NOMO-1 treated with dmso at 0.1 percent for 144 hours (cell line): Measurements from ENCODE around the gene GUCY1A2.

Source experiments
- DNase-seq: peaks from one replicate; lab custom pipeline; 2025; ENCODE audit not compliant: unreplicated experiment; lab: John Stamatoyannopoulos, UW

GUCY1A2 gene

GRCh38 chr11:106998116-106998915 is 20.0 kb downstream of the GUCY1A2 start:
- no peak for DNase-seq

DNA sequence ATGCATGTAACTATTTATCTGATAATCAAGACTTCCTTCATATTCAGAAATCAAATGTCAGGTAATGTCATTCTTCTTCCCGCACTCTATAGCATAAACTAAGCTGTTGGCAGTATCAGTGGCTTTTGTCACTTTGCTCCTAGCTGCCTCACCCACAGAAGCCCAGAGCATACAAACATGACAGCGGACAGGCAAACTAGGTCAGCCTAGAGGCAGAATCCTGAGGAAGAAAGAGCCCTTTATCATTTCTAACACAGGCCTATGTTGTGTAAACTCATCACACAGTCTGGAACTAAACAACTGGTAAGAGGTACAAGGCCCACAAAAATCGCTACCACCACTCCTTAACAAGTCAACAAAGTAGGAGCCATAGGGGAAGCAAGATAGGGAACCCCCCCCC is 21.0 kb downstream of the GUCY1A2 start:
- no peak for DNase-seq

GRCh38 chr11:106996691-106997090 is 21.6 kb downstream of the GUCY1A2 start:
- no peak for DNase-seq

DNA sequence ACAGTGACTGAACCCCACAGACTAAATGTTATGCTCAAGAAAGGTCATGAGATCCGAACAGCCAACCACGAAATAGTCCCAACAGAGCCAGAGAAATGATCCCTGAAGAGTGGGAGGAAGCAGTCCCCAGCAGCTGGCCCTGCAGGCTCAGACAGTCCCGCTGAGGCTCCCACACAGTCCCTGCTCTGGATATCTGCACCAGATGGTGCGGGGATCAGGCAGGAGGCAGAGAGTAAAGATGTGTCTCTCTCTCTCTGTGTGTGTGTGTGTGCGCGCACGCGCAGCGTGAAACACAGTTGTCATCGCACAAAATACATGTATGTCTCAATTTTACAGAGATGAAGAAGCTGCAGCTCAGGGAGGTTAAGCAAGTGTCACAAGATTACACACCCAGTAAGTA is 27.9 kb downstream of the GUCY1A2 start:
- DNase-seq, result no peak

- DNase-seq, result no peak
Observed at GRCh38 chr11:106989078-106989455, 29.2 kb downstream of the GUCY1A2 start.

- DNase-seq, result peak; percentile 4
Observed at GRCh38 chr11:106988151-106989077, 29.9 kb downstream of the GUCY1A2 start.

GRCh38 chr11:106986673-106987072 is 31.6 kb downstream of the GUCY1A2 start:
- DNase-seq, result no peak

GRCh38 chr11:106986261-106986660 is 32.0 kb downstream of the GUCY1A2 start:
- DNase-seq, result no peak

DNA sequence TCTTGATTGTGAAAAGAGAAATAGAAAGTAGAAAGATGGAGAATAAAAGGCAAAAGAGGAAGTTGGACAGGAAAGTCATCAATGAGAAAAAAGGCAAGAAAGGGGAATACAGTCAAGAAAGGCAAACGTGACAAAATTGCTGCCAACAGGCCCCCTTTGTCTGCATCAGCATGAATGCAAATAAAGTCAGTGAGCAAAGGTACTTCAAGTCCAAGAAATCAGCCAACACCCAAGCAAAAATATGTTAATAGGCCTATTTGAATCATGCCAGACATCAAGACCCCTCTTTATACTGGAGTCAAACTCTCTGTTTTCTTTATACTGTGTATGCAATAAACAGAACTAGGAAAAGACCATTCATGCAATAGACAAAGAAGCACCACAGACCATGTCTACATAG is 34.3 kb downstream of the GUCY1A2 start:
- no peak for DNase-seq

GRCh38 chr11:106983261-106983660 is 35.0 kb downstream of the GUCY1A2 start:
- no peak for DNase-seq

DNA sequence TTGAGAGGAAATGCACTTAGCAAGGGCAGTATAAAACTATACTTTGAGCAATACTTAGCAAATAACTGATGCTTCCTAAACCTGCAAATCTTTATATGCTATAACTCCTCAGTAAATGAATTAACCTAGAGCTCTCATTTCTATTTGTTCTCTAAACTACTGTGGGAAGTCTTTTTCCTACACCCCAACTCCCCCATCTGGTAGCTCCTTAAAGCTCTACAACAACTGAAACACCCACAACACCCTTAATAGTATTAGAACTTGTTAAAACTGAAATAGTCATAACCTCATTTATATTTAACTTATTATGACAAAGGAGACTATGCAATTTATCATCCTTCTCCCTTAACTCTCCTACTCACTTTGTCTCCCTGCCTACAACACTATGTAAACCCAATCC is 43.4 kb downstream of the GUCY1A2 start:
- no peak for DNase-seq

DNA sequence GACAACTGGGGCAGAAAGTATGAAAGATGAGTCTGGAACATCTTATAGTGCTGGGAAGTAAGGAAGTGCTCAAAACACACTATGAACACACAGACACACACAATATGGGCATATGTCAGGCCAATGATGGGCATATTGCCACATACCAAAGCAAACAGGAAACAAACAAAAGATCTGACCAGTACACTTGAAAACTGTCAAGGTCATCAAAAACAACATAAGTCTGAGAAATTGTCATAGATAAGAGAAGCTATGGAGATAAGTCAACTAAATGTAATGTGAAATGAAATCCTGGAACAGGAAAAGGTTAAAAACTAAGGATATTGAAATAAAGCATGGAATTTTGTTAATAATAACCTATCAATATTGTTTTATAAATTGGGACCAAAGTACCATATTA is 46.4 kb downstream of the GUCY1A2 start:
- DNase-seq, result no peak

DNA sequence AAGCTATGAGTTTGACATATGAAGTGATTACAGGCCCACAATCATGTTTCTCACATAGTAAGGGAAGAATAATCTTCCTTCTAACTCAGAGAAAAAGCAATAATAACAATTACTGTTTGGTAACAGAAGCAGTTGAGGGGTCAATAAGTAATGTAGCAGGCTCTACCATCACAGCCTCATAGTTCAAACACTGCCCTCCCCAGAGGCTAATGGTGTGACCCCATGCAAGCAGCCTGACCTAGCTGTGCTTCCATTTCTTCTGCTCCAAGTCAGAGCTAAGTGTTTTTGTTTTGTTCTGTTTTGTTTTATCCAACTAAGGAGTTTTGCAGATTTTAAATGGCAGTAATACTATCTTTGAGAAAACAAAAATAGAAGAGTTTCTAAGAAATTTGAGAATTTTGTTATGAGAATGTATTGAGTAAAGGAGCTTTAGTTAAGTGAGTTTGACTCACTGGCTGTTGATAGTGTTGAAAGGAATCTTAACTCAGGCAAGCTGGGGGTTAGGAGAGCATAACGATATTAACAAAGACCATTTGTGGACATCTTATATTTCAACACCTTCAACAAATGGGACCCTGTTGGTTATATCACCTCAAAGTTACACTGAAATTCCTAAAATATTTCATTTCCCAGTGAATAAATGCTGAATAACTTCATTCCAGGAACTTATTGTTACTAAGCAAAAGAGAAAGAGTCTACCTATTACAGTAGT is 48.5 kb downstream of the GUCY1A2 start:
- no peak for DNase-seq

DNA sequence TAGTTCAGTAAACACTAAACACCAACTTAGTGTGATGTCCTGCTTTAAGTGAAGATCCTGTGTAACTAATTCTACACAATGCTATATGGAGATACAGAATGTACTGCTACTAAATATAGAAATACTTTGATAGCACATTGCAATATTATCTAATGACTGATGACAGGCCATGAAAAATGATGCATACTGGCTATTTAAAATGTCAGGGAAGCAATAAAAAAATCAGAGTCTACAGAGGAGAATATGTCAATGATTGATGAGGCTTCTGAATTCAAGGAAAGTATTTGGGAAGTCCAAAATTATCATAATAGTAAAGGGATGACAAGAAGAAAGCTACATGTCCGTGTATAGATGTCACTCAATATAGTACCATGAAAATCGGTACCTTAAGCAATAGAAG is 55.3 kb downstream of the GUCY1A2 start:
- DNase-seq, result no peak

- DNase-seq, result no peak
Observed at GRCh38 chr11:106961518-106961917, 56.8 kb downstream of the GUCY1A2 start.

DNA sequence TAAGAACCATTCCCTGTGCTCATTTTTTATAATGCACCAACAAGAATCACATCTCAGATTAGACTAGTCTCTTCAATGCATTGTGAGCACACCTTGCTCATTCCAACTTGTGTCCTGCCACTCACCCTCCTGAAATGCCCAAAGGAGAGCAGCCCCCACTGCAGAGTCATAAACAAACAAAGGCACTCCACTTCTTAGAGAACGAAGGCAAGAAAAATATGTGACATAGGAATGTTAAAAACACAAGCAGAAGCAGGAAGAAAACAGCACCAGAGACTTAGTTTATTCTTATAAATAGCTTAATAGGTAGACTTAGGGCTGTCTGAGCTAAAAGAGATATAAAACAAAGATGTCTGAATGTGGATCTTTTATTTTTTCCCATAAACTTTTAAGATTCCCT is 57.2 kb downstream of the GUCY1A2 start:
- no peak for DNase-seq

DNA sequence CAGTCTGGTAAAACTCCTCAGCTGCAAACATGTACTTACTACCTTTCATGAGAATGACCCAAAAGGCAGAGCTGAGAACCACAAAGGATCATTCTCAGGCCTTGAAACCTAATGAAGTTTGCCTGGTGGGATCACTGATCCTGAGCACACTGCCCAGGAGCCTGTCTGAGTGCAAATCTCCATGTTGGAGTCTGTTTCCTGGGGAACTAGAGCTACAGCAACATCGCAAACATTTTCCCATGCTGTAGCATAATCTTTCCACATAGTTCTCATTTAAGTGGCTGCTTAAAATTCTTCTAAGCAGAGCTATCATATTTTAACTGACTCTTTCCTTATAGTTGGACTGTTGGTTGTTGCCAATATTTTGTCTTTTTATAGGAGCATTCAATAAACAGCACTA is 58.5 kb downstream of the GUCY1A2 start:
- DNase-seq, result no peak

GRCh38 chr11:106959386-106959785 is 58.9 kb downstream of the GUCY1A2 start:
- DNase-seq, result no peak

GRCh38 chr11:106958517-106959248 is 59.6 kb downstream of the GUCY1A2 start:
- DNase-seq, result no peak

GRCh38 chr11:106957030-106957482 is 61.2 kb downstream of the GUCY1A2 start:
- no peak for DNase-seq

DNA sequence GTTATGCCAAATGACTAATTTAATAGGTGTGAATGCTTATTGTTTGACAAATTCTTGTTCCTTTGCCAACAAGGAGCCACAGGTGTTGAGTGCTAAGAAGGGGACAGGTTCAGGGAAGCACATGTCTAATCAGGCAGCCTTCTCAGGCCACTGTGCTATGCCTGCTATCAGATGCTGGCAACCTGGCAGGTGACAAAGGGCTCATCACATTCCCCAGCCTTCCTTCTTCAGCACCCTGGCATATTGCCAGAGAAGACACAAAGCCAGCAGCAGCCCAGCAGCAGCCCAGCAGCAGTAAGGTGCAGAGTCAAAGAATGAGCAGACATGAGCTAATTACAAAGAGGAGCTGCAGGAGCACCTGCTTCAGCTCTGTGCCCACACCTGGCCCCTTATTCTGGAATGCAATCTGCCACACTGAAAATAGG is 68.2 kb downstream of the GUCY1A2 start:
- no peak for DNase-seq
